ENCODE data around the gene SPAG7. TPM values are rescaled to one million over a fixed set of nuclear protein-coding genes. Genes with fewer than 3 reads are reported as not detected.
A peak's percentile ranks its signal among the peaks of the same experiment; 100 is the strongest.

Gene SPAG7, protein sequence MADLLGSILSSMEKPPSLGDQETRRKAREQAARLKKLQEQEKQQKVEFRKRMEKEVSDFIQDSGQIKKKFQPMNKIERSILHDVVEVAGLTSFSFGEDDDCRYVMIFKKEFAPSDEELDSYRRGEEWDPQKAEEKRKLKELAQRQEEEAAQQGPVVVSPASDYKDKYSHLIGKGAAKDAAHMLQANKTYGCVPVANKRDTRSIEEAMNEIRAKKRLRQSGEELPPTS
- total RNA-seq (2021; fragmentation: NEBNext Ultra II Directional; extraction: Animal tissue kit (Norgen Biotek cat#: 25700)) (81.9 and 83.6 TPM in 2 replicates), polyA plus RNA-seq (2011; rRNA removed) (74.2 and 82.1 TPM in 2 replicates), polyA minus RNA-seq (2011; rRNA and poly(A)+ RNA removed) (24.3 and 26.5 TPM in 2 replicates)
- polyA plus RNA-seq (2011; cell fraction: cytosol; rRNA removed): 133 TPM
- polyA plus RNA-seq (2011; cell fraction: nucleus; rRNA removed): 62.7 TPM
- 74.8 to 109 TPM (median 102 TPM) in 4 replicates for polyA plus RNA-seq (2012, experiment 1 of 2)
- 70.1 TPM for polyA plus RNA-seq (2012, experiment 2 of 2)
- polyA plus RNA-seq (2013, experiment 1 of 2): 60.5 TPM
- 60.7 TPM for polyA plus RNA-seq (2013, experiment 2 of 2)
- 22.8 TPM for polyA minus RNA-seq (2011; cell fraction: cytosol; rRNA and poly(A)+ RNA removed)
- polyA minus RNA-seq (2011; cell fraction: nucleus; rRNA and poly(A)+ RNA removed): 21.9 TPM
- long read RNA-seq, experiment 1, transcript SPAG7-201 (7 exons, 1,058 nt): major isoform, 21 of 51 reads
- long read RNA-seq, experiment 1, partial matches to known transcripts: 22 of 51 reads
- long read RNA-seq, experiment 1, other reads (novel, unspliced or antisense): 8 of 51 reads
- long read RNA-seq, experiment 2, transcript SPAG7-201 (7 exons, 1,058 nt): major isoform, 223 of 263 reads
- long read RNA-seq, experiment 2, partial matches to known transcripts: 20 of 263 reads
- long read RNA-seq, experiment 2, other reads (novel, unspliced or antisense): 15 of 263 reads

GRCh38 chr17:4967539-4968485 lies at the start of gene SPAG7:
TSS of gene SPAG7 (minus strand) at chr17:4967817. CDS start at chr17:4967804, 13 bp downstream.
- Histone ChIP-seq H3K14ac (ENCODE audit: insufficient read length) (peak within 1 kb of the TSS; percentile 29), H4K91ac (replicated peaks; ENCODE audit: insufficient read length, low read length) (peak within 1 kb of the TSS; percentile 97), H4K5ac (ENCODE audit: insufficient read length, low read depth, low read length) (peak within 1 kb of the TSS; percentile 95), H2BK15ac (ENCODE audit: low read length) (peak within 1 kb of the TSS; percentile 99; the same call in 1 of the 2 replicates), H2AFZ (ENCODE audit: low read length) (no peak within 1 kb of the TSS), H4K8ac (ENCODE audit: extremely low read depth, insufficient read depth, low read length) (peak within 1 kb of the TSS; percentile 97), H3K4ac (replicated peaks; ENCODE audit: insufficient read length, low read depth, low read length) (peak within 1 kb of the TSS; percentile 76), H3K23ac (ENCODE audit: insufficient read length) (no peak within 1 kb of the TSS), H2BK5ac (ENCODE audit: low read depth, low read length) (peak within 1 kb of the TSS; percentile 99), H3K23me2 (ENCODE audit: low read depth, low read length) (peaks cover 19% of the 10 kb centered on the region; the same call in 1 of the 2 replicates), H3K4me3 (ENCODE audit: extremely low read depth in 1 of 4, insufficient read depth in 2 of 4, low read depth in 3 of 4, low read length in 4 of 4) (peak within 1 kb of the TSS; percentile 71 to 90 (median 85)), H3K9me3 (ENCODE audit: insufficient read depth in 2 of 2, low read depth in 1 of 2, low read length in 1 of 2) (no peaks in the 10 kb centered on the region), H3K27ac (ENCODE audit: low read depth, low read length) (peak within 1 kb of the TSS; percentile 96), H3K36me3 (ENCODE audit: control insufficient read depth in 2 of 4, insufficient read depth in 4 of 4, low read length in 3 of 4) (peaks cover 0 to 11% (median 0%) of the 10 kb centered on the region in 4 experiments; a peak in 1 of 8 replicates), H3K27me3 (replicated peaks in 1 of 4; ENCODE audit: control insufficient read depth in 3 of 4, extremely low read depth in 1 of 4, insufficient read depth in 3 of 4, low read length in 3 of 4) (peaks cover 0 to 4% (median 2%) of the 10 kb centered on the region in 4 experiments; a peak in 3 of 7 replicates), H2AK5ac (ENCODE audit: low read depth, low read length) (peak within 1 kb of the TSS; percentile 75), H2BK120ac (replicated peaks; ENCODE audit: low read depth, low read length) (no peak within 1 kb of the TSS), H2BK12ac (ENCODE audit: low read depth, low read length) (peak within 1 kb of the TSS; percentile 99), H3K79me1 (ENCODE audit: low read depth, low read length) (peaks cover 3% of the 10 kb centered on the region; the same call in 1 of the 2 replicates), H3K4me1 (replicated peaks in 1 of 4; ENCODE audit: control insufficient read depth in 3 of 4, insufficient read depth in 4 of 4, low read length in 3 of 4) (peaks cover 2 to 16% (median 9%) of the 10 kb centered on the region in 4 experiments), H3K18ac (ENCODE audit: extremely low read depth, low read length) (peak within 1 kb of the TSS; percentile 100), H3K79me2 (ENCODE audit: control insufficient read depth in 1 of 2, insufficient read depth in 2 of 2, low read length in 2 of 2) (peaks cover 0 to 16% of the 10 kb centered on the region in 2 experiments; a peak in 2 of 4 replicates), H2BK20ac (ENCODE audit: low read length) (peak within 1 kb of the TSS; percentile 48; the same call in 1 of the 2 replicates), H4K20me1 (replicated peaks in 1 of 2; ENCODE audit: control insufficient read depth in 1 of 2, insufficient read depth in 2 of 2, low read length in 2 of 2) (peaks cover 2 to 6% of the 10 kb centered on the region in 2 experiments), H3K56ac (replicated peaks; ENCODE audit: insufficient read length, low read depth, low read length) (peak within 1 kb of the TSS; percentile 83), H3K9ac (replicated peaks in 1 of 4; ENCODE audit: extremely low read depth in 1 of 4, low read depth in 3 of 4, low read length in 3 of 4) (peak within 1 kb of the TSS; percentile 86 to 98 (median 92)), H3K4me2 (ENCODE audit: insufficient read depth in 1 of 2, low read depth in 2 of 2, low read length in 2 of 2) (peak within 1 kb of the TSS; percentile 92 to 99)
- ChIA-PET CTCF (ENCODE audit: partially characterized antibody) (interaction anchor here (0.6 to 7.3 kb wide), 10 partner anchors 10 to 197 kb away, joined by 3 to 41 read pairs (median 5); partner anchors contain the start of genes ENO3, PFN1 and SLC25A11), POLR2A (ENCODE audit: partially characterized antibody) (interaction anchor here (0.7 to 32.4 kb wide), 23 partner anchors 11 to 185 kb away, joined by 3 to 987 read pairs (median 4); partner anchors contain the start of genes C17orf107, CAMTA2, ENO3 and INCA1)
- DNase-seq (ENCODE audit: low read depth in 1 of 2, low spot score in 2 of 2) (peak; percentile 90 to 98), FAIRE-seq (no peak)
- 3% methylated on average over 65 of the region's 66 CpGs; no CpG with 5 or more reads in 1 of the 2 experiments for WGBS, 2 experiments (ENCODE audit: extremely low coverage in 1 of 2, insufficient coverage in 1 of 2, insufficient read length in 1 of 2, insufficient replicate concordance in 2 of 2, low coverage in 1 of 2, low lambda C conversion rate in 2 of 2, missing lambda C conversion rate in 1 of 2)
- TF ChIP-seq SIX5 (IDR thresholded peaks at IDR 0.05; ENCODE audit: low read depth, low read length): no peak
- TF ChIP-seq TCF12 (IDR thresholded peaks at IDR 0.05; ENCODE audit: low read depth, low read length): no peak
- no peak; the same call in 1 of the 2 replicates for TF ChIP-seq GABPA (IDR thresholded peaks at IDR 0.05; ENCODE audit: borderline replicate concordance, insufficient read depth, low read length)
- no peak for TF ChIP-seq CHD2 (IDR thresholded peaks at IDR 0.05; ENCODE audit: low read length)
- TF ChIP-seq CEBPB (IDR thresholded peaks at IDR 0.05; ENCODE audit: low read depth, low read length): no peak
- TF ChIP-seq MAFK (IDR thresholded peaks at IDR 0.05; ENCODE audit: low read depth, low read length): no peak
